Mucosa of stomach (tissue), 1 donor: ENCODE data around the gene COL28A1.

Source experiments
- H3K27me3 ChIP-seq: one replicate; pipeline ENCODE4 v1.7.0; 2013; ENCODE audit warnings: mild to moderate bottlenecking, low read length; ENCODE audit not compliant: control insufficient read depth, insufficient read depth
- H3K36me3 ChIP-seq: one replicate; pipeline ENCODE4 v1.7.0; 2013; ENCODE audit warnings: low read length; ENCODE audit not compliant: control insufficient read depth, insufficient read depth
- H3K4me1 ChIP-seq: one replicate; pipeline ENCODE4 v1.7.0; 2013; ENCODE audit warnings: mild to moderate bottlenecking, low read length; ENCODE audit not compliant: control insufficient read depth, insufficient read depth
- H3K4me3 ChIP-seq: one replicate; pipeline ENCODE4 v1.7.0; 2013; ENCODE audit warnings: low read length
- H3K9ac ChIP-seq: one replicate; pipeline ENCODE4 v1.7.0; 2013; ENCODE audit warnings: mild to moderate bottlenecking, low read length, moderate library complexity
- H3K9me3 ChIP-seq: one replicate; pipeline ENCODE4 v1.7.0; 2013; ENCODE audit warnings: mild to moderate bottlenecking, low read length, moderate library complexity; ENCODE audit not compliant: control insufficient read depth
- donor health status: Pancreatic carcinoma.

COL28A1 gene

DNA sequence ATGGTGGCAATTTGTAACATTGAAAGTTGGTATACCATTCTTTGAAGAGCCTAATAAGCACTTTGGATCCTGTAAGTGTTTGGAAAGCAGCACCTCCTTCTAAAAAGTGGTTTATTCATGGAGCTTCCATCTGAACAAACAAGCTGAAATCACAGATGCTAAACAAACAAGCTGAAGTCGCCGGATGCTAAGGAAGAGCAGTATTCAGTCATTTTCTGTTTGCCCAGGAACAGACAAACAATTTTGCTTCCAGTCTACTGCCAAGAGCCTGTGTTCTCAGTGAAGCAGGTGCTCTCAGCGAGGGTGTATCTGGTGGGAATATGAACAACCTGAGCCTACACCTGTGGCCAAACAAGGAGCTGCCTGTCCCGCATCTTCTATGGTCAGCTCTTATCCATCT lies 6.3 kb downstream of the COL28A1 start:
- no peaks in the 10 kb centered on the region for H3K4me1 ChIP-seq
- H3K4me3 ChIP-seq: no peak overlapping the region
- H3K9me3 ChIP-seq: no peaks in the 10 kb centered on the region
- H3K36me3 ChIP-seq: no peaks in the 10 kb centered on the region
- no peak overlapping the region for H3K9ac ChIP-seq
- H3K27me3 ChIP-seq: no peaks in the 10 kb centered on the region

DNA sequence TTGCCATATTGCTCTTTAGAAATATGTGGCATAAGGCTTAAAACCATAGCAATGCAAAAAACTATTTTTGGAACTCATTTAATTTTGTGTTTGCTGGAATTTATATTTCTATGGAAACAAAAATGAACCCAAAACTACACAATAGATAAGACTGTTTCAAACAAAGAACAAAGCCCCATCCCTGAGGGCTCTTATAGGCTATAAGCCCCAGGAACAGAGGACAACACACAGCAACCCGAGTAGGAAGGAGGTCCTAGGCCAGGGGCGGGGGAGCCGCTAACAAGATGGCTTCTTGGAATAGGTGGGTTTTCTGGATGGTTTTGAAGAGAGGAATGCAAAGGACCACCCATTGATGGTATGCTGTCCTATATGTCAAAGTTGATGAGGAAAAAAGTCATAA lies 8.6 kb downstream of the COL28A1 start:
- no peaks in the 10 kb centered on the region for H3K36me3 ChIP-seq
- H3K4me1 ChIP-seq: no peaks in the 10 kb centered on the region
- H3K9ac ChIP-seq: no peak overlapping the region
- H3K4me3 ChIP-seq: no peak overlapping the region
- H3K27me3 ChIP-seq: no peaks in the 10 kb centered on the region
- no peaks in the 10 kb centered on the region for H3K9me3 ChIP-seq

DNA sequence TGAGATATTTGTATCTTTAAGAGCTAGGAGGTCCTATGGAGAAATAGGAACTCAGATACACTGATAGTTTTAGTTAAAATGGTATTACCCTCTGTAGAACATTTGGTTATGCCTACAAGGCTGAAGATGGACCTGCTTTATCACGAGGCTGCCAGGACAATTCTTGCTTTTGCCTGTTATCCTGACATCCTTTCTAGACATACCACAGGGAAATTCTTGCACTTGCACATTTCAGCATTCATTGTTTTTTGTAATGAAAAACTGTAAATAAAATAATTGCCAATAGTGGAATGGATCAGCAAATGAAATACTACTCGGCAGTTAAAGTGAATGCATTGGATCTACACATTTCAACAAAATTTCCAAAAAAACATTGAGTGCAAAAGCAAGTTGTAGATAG lies 9.7 kb downstream of the COL28A1 start:
- Histone ChIP-seq H3K27me3 (no peaks in the 10 kb centered on the region), H3K4me1 (no peaks in the 10 kb centered on the region), H3K36me3 (no peaks in the 10 kb centered on the region), H3K9me3 (no peaks in the 10 kb centered on the region), H3K9ac (no peak overlapping the region), H3K4me3 (no peak overlapping the region)

DNA sequence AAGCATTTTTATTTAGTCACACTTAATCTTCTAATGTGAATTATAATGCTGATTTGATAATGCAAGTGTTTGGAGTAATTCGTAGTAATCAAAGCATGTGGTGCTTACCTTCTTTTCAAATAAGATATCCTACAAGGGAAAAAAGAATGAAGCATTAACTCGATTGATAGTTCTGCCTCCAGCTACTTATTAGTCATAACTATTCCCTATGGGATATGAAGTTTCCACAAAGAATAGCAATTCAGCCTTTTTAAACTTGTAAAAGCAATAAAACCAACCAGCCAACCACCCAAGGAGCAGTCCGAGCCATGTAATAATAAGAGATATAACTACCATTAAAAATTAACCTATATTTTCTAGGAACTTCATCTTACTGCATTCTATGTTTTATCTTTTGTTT lies 11.6 kb downstream of the COL28A1 start:
- H3K4me3 ChIP-seq: no peak overlapping the region
- no peaks in the 10 kb centered on the region for H3K9me3 ChIP-seq
- no peak overlapping the region for H3K9ac ChIP-seq
- H3K36me3 ChIP-seq: no peaks in the 10 kb centered on the region
- H3K27me3 ChIP-seq: no peaks in the 10 kb centered on the region
- H3K4me1 ChIP-seq: no peaks in the 10 kb centered on the region

DNA sequence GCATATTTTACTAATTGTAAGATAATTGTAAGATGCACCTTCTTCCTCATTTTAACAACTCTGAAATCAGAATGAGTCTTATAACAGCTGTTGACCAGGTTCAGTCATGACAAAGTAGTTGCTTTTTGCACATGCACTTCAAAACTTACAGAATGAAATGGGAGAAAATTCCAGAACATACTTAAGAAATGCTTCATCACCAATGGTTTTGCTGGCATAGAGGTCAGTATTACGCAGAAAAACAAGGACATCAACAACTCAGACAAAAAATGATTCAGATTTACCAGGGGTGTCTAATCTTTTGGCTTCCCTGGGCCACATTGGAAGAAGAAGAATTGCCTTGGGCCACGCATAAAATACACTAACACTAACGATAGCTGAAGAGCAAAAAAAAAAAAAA lies 13.3 kb downstream of the COL28A1 start:
- Histone ChIP-seq H3K9ac (no peak overlapping the region), H3K4me3 (no peak overlapping the region), H3K36me3 (no peaks in the 10 kb centered on the region), H3K4me1 (peaks cover 6% of the 10 kb centered on the region), H3K9me3 (no peaks in the 10 kb centered on the region), H3K27me3 (no peaks in the 10 kb centered on the region)

DNA sequence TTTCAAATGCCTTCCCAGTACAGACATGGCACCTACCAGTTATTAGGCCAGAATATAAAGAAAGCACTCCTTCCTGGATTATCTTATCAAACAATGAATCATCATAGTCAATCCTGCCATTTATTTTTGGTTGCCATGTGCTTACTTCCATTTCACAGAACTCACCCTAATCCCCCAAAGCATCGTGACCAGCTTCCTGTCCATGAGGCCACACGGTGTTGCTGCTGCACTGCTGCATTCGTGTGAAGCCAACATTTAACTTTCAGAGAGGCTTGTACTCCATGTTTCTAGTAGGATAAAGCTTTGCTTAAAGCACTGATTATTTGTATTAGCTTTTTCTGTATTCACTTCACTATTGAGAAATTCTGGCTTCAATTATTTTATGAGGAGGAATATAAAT lies 14.4 kb downstream of the COL28A1 start:
- Histone ChIP-seq H3K4me3 (no peak overlapping the region), H3K9ac (no peak overlapping the region), H3K36me3 (no peaks in the 10 kb centered on the region), H3K9me3 (no peaks in the 10 kb centered on the region), H3K4me1 (peaks cover 12% of the 10 kb centered on the region), H3K27me3 (no peaks in the 10 kb centered on the region)

DNA sequence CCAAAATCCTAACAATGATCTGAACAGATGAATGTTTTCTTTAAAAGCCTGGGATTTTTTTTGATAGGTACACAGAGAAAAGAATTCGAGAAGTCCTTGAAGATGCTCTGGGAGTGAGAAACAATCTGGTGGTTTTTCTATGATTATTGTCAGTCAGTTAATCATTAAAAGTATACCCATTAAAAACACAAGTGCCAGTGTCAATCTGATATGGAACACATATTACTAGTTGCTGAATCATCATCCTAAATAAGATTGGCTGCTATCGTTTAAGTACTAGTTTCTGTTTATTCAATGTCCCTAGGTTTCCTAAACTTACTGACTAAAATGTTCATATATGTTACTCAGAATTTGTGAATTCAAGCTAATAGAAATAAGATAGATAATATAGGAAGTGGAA lies 16.1 kb downstream of the COL28A1 start:
- H3K36me3 ChIP-seq: no peaks in the 10 kb centered on the region
- H3K4me3 ChIP-seq: no peak overlapping the region
- no peaks in the 10 kb centered on the region for H3K9me3 ChIP-seq
- H3K4me1 ChIP-seq: peaks cover 16% of the 10 kb centered on the region
- H3K27me3 ChIP-seq: no peaks in the 10 kb centered on the region
- H3K9ac ChIP-seq: no peak overlapping the region

DNA sequence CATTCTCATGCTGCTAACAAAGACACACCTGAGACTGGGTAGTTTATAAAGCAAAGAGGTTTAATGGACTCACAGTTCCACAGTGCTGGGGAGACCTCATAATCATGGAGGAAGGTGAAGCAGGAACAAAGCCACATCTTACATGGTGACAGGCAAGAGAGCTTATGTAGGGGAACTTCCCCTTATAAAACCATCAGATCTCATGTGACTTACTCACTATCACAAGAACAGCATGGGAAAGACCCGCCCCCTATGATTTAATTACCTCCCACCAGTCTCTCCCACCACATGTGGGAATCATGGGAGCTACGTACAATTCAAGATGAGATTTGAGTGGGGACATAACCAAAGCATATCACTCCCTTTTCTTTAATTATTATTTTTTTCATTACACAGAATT lies 16.6 kb downstream of the COL28A1 start:
- Histone ChIP-seq H3K9me3 (no peaks in the 10 kb centered on the region), H3K36me3 (no peaks in the 10 kb centered on the region), H3K9ac (no peak overlapping the region), H3K4me3 (no peak overlapping the region), H3K4me1 (peaks cover 16% of the 10 kb centered on the region), H3K27me3 (no peaks in the 10 kb centered on the region)

DNA sequence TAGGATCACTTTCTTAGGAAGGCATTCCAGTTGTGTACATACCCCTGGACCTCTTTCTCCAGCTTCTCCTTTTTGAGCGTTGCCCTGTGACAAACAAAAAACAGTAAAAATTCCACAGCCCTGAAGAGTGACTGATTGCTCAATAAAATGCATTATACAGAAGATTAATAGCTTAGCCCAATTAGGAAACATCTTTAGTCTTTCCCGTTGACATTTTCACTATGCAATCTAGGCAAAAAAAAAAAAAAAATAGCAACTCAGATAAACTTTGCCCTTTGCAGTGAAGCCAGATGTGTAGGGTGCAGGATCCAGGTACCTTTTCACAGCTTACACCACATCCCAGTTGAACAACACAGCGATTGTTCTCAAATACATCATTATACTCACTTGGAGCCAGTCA lies 17.9 kb downstream of the COL28A1 start:
- no peaks in the 10 kb centered on the region for H3K27me3 ChIP-seq
- H3K4me1 ChIP-seq: peaks cover 27% of the 10 kb centered on the region
- no peaks in the 10 kb centered on the region for H3K36me3 ChIP-seq
- H3K9ac ChIP-seq: no peak overlapping the region
- H3K9me3 ChIP-seq: no peaks in the 10 kb centered on the region
- no peak overlapping the region for H3K4me3 ChIP-seq

DNA sequence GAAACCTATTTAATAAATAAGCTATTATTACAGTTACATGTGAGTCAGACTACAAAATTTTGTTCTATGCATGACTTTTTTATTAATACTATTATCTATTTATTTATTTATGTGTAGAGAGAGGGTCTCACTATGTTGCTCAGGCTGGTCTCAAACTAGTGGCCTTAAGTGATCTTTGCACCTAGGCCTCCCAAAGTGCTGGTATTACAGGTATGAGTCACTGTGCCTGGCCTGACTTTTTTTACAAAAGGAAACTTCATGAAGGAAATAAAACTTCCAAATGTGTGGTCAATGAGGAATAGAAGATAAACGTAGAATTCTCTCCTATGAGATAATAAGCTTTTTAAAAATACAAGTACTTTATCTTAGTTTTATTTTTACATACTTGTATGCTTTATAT lies 19.0 kb downstream of the COL28A1 start:
- H3K9me3 ChIP-seq: no peaks in the 10 kb centered on the region
- H3K4me3 ChIP-seq: no peak overlapping the region
- H3K9ac ChIP-seq: no peak overlapping the region
- H3K36me3 ChIP-seq: no peaks in the 10 kb centered on the region
- H3K4me1 ChIP-seq: peaks cover 30% of the 10 kb centered on the region
- H3K27me3 ChIP-seq: no peaks in the 10 kb centered on the region

DNA sequence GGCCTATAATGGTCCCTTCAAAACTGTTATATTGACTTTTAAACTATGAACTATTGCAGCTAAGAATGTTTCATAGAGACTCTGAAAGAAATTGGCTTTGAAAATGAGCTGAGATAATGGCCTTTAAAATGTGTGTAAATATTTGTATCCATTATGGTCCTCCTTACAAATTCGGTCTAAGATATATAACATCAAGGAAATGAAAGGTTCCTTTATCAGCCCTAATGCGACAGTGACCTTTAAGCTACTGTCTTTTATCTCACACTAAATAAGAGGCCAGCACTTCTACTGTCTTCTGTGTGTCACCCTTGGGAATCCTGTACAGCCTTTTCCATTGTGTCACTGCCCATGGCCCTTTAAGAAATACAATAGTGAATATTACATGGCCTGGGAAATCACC lies 19.5 kb downstream of the COL28A1 start:
- H3K27me3 ChIP-seq: no peaks in the 10 kb centered on the region
- H3K4me1 ChIP-seq: peaks cover 30% of the 10 kb centered on the region
- no peak overlapping the region for H3K4me3 ChIP-seq
- no peak overlapping the region for H3K9ac ChIP-seq
- H3K9me3 ChIP-seq: no peaks in the 10 kb centered on the region
- H3K36me3 ChIP-seq: no peaks in the 10 kb centered on the region

DNA sequence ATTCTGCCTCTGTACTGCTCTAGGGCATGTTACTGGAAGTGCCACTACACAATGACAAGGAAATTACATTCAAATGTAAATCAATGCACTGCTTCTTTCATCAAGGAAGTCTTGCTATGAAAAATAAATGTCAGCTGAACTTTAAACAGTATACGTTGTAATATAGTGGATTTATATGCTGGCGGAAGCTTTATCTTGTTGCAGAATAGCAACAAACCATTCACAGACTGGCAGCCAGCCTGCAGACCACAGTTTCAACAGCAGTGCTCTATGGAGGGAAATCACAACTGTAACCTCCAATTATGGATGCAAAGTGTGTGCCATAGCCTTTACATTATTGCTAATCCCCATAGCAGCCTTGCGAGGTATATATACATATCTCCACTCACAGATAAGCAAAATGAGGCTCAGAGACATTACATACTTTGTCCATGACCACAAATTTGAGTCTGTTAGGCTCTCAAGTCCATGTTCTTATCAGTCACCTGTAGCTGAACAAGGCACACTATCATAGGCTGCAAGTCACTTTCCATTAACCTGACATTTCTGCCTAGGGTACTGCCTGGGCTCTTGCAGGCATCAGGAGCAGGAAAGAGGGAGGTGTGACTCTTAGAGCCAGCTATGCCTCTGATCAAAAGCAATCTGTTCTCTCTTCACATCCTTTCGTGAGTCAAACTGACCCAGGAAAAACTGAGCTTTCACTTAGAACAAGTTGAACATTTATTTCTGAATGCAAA lies 22.6 kb downstream of the COL28A1 start:
- Histone ChIP-seq H3K36me3 (no peaks in the 10 kb centered on the region), H3K9me3 (no peaks in the 10 kb centered on the region), H3K27me3 (no peaks in the 10 kb centered on the region), H3K4me3 (no peak overlapping the region), H3K9ac (no peak overlapping the region), H3K4me1 (peaks cover 30% of the 10 kb centered on the region)

DNA sequence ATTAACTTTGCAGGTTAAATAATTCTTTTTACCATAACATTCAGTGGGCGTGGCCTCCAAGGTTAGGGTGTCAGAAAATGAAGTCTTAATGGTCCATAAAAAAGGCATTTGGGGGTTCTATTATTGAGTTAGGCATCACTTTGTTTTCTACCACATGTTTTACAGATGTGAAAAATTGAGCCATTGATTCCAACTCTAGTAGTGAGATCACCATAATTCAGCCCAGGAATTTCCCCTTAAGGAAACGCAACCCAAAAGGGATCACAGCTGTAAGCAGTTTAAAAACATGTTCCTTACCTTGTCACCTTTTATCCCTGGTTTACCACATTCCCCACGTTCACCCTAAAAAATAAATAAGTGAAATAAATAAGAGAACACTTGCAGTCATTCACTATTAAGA lies 24.9 kb downstream of the COL28A1 start:
- Histone ChIP-seq H3K4me3 (no peak overlapping the region), H3K9ac (no peak overlapping the region), H3K36me3 (no peaks in the 10 kb centered on the region), H3K4me1 (peaks cover 15% of the 10 kb centered on the region), H3K27me3 (no peaks in the 10 kb centered on the region), H3K9me3 (no peaks in the 10 kb centered on the region)
